SK-N-MC (cell line): ENCODE measurements around the gene TSNAX.

ENCODE experiments used
- DNase-seq: peaks from one replicate; pipeline ENCODE4 v3.0.0-alpha.2; 2011; ENCODE audit warnings: low read depth, low spot score
- H3K27ac ChIP-seq: fragments of 200-600 bp; sonication (generic); 2 replicates; pipeline ENCODE4 v1.5.1; 2016; ENCODE audit warnings: mixed run types
- H3K36me3 ChIP-seq: fragments of 200-600 bp; sonication (generic); 2 replicates; pipeline ENCODE4 v1.6.1; 2017; ENCODE audit warnings: antibody characterized with exemption, low read length, mixed read lengths; ENCODE audit not compliant: insufficient read depth
- H3K4me3 ChIP-seq: fragments of 200-600 bp; sonication (generic); 2 replicates; pipeline ENCODE4 v1.5.1; 2016
- H3K9ac ChIP-seq: fragments of 200-600 bp; sonication (generic); 2 replicates; pipeline ENCODE4 v1.8.0; 2017; ENCODE audit warnings: mixed run types, mixed read lengths; ENCODE audit not compliant: insufficient read length
- H3K9me3 ChIP-seq: fragments of 200-600 bp; sonication (generic); 2 replicates; pipeline ENCODE4 v1.6.1; 2017; ENCODE audit warnings: low read depth, mild to moderate bottlenecking, antibody characterized with exemption, low read length, moderate library complexity, mixed read lengths
- EZH2 ChIP-seq: fragments of 200-600 bp; sonication (generic); IDR thresholded peaks from one replicate; pipeline ENCODE4 v1.6.1; 2017; ENCODE audit warnings: antibody characterized with exemption
- FOXP2 ChIP-seq: optimal IDR thresholded peaks from 2 replicates; pipeline ENCODE3; 2011; ENCODE audit warnings: mild to moderate bottlenecking, moderate library complexity; ENCODE audit not compliant: insufficient read depth; ENCODE audit errors: extremely low read length, control extremely low read depth
- POLR2AphosphoS5 ChIP-seq: IDR thresholded peaks from 2 replicates; pipeline ENCODE4 v1.6.1; 2012; ENCODE audit warnings: mild to moderate bottlenecking, low read depth, low read length, borderline replicate concordance

Gene TSNAX

GRCh38 chr1:231512147-231512698 lies 16.2 kb upstream of the TSNAX start:
- H3K9ac ChIP-seq: no peak overlapping the region
- H3K4me3 ChIP-seq: no peak overlapping the region
- H3K27ac ChIP-seq: no peak overlapping the region
- no peaks in the 10 kb centered on the region for H3K36me3 ChIP-seq
- TF ChIP-seq POLR2AphosphoS5 (no peak), EZH2 (no peak), FOXP2 (no peak)
- no peaks in the 10 kb centered on the region for H3K9me3 ChIP-seq
- DNase-seq: no peak

GRCh38 chr1:231515748-231516147 lies 12.7 kb upstream of the TSNAX start:
- H3K9me3 ChIP-seq: no peaks in the 10 kb centered on the region
- H3K9ac ChIP-seq: no peak overlapping the region
- no peaks in the 10 kb centered on the region for H3K36me3 ChIP-seq
- TF ChIP-seq EZH2 (no peak), FOXP2 (no peak), POLR2AphosphoS5 (no peak)
- no peak overlapping the region for H3K4me3 ChIP-seq
- H3K27ac ChIP-seq: no peak overlapping the region
- DNase-seq: no peak

GRCh38 chr1:231517076-231517475 lies 11.4 kb upstream of the TSNAX start:
- TF ChIP-seq POLR2AphosphoS5: no peak
- TF ChIP-seq FOXP2: no peak
- TF ChIP-seq EZH2: no peak

GRCh38 chr1:231518485-231519034 lies 9.9 kb upstream of the TSNAX start:
- H3K4me3 ChIP-seq: no peak overlapping the region
- no peak overlapping the region for H3K27ac ChIP-seq
- TF ChIP-seq EZH2 (no peak), FOXP2 (no peak), POLR2AphosphoS5 (no peak)
- no peak for DNase-seq
- no peak overlapping the region for H3K9ac ChIP-seq
- H3K36me3 ChIP-seq: no peaks in the 10 kb centered on the region
- no peaks in the 10 kb centered on the region for H3K9me3 ChIP-seq

More at GRCh38 chr1:231517076-231517475, 11.4 kb upstream of the TSNAX start:
- Histone ChIP-seq H3K9me3 (no peaks in the 10 kb centered on the region), H3K27ac (no peak overlapping the region), H3K4me3 (no peak overlapping the region), H3K36me3 (no peaks in the 10 kb centered on the region), H3K9ac (no peak overlapping the region)
- DNase-seq: no peak

- TF ChIP-seq POLR2AphosphoS5 (no peak), FOXP2 (no peak), EZH2 (no peak)
Observed at GRCh38 chr1:231519166-231519565, 9.3 kb upstream of the TSNAX start.

GRCh38 chr1:231522038-231522437 lies 6.4 kb upstream of the TSNAX start:
- DNase-seq: no peak
- H3K4me3 ChIP-seq: no peak overlapping the region
- TF ChIP-seq POLR2AphosphoS5 (no peak), EZH2 (no peak), FOXP2 (no peak)
- H3K36me3 ChIP-seq: no peaks in the 10 kb centered on the region
- H3K9me3 ChIP-seq: no peaks in the 10 kb centered on the region
- no peak overlapping the region for H3K9ac ChIP-seq
- H3K27ac ChIP-seq: no peak overlapping the region

More at GRCh38 chr1:231519166-231519565, 9.3 kb upstream of the TSNAX start:
- no peaks in the 10 kb centered on the region for H3K36me3 ChIP-seq
- DNase-seq: no peak
- H3K9ac ChIP-seq: no peak overlapping the region
- no peak overlapping the region for H3K27ac ChIP-seq
- H3K9me3 ChIP-seq: no peaks in the 10 kb centered on the region
- H3K4me3 ChIP-seq: no peak overlapping the region

GRCh38 chr1:231522931-231523642 lies 5.4 kb upstream of the TSNAX start:
- Histone ChIP-seq H3K27ac (no peak overlapping the region), H3K9ac (no peak overlapping the region), H3K4me3 (no peak overlapping the region), H3K36me3 (no peaks in the 10 kb centered on the region), H3K9me3 (no peaks in the 10 kb centered on the region)
- TF ChIP-seq EZH2: no peak
- no peak for TF ChIP-seq FOXP2
- no peak for TF ChIP-seq POLR2AphosphoS5
- no peak for DNase-seq

- no peak for DNase-seq
- Histone ChIP-seq H3K9ac (no peak overlapping the region), H3K27ac (no peak overlapping the region), H3K36me3 (no peaks in the 10 kb centered on the region), H3K4me3 (no peak overlapping the region), H3K9me3 (no peaks in the 10 kb centered on the region)
- TF ChIP-seq EZH2 (no peak), FOXP2 (no peak), POLR2AphosphoS5 (no peak)
Observed at GRCh38 chr1:231523816-231524215, 4.7 kb upstream of the TSNAX start.

GRCh38 chr1:231526536-231526935 lies 1.9 kb upstream of the TSNAX start:
- Histone ChIP-seq H3K27ac (no peak overlapping the region), H3K36me3 (peaks cover 15% of the 10 kb centered on the region), H3K9ac (no peak overlapping the region), H3K4me3 (no peak overlapping the region), H3K9me3 (no peaks in the 10 kb centered on the region)
- no peak for TF ChIP-seq POLR2AphosphoS5
- TF ChIP-seq EZH2: no peak
- DNase-seq: no peak
